Measurements from ENCODE around the gene CSGALNACT2. TPM values are rescaled to one million over a fixed set of nuclear protein-coding genes. Genes with fewer than 3 reads are reported as not detected.

The CSGALNACT2 gene
- total and polyA plus RNA-seq, 4 donors = 4.1 to 11.0 (median 6.1) TPM

GRCh38 chr10:43121444-43121843, 16.8 kb upstream of the CSGALNACT2 start:
- H3K27me3 ChIP-seq (ENCODE audit: control insufficient read depth in 4 of 4, insufficient read depth in 4 of 4, low read length in 3 of 4) = no peaks in the 10 kb centered on the region
- no peak overlapping the region for H3K9ac ChIP-seq (ENCODE audit: low read depth in 1 of 2, low read length in 2 of 2)
- no peak overlapping the region for H3K4me3 ChIP-seq (ENCODE audit: low read depth in 1 of 3, low read length in 3 of 3)
- no peaks in the 10 kb centered on the region for H3K9me3 ChIP-seq (ENCODE audit: control insufficient read depth in 4 of 4, low read length in 3 of 4)
- no peak for TF ChIP-seq NR2F2 (IDR thresholded peaks at IDR 0.05)
- no peak for TF ChIP-seq MAX (IDR thresholded peaks at IDR 0.05)
- TF ChIP-seq ZBTB33 (IDR thresholded peaks at IDR 0.05) = no peak
- TF ChIP-seq RAD21 (IDR thresholded peaks at IDR 0.05) = no peak
- no peak for TF ChIP-seq CTCF (IDR thresholded peaks at IDR 0.05; ENCODE audit: low read depth, low read length, missing input control)
- TF ChIP-seq JUND (IDR thresholded peaks at IDR 0.05) = no peak
- TF ChIP-seq GABPA (IDR thresholded peaks at IDR 0.05 in 1 of 2, conservative IDR thresholded peaks at IDR 0.05 in 1 of 2) = no peak
- TF ChIP-seq ATF3 (IDR thresholded peaks at IDR 0.05) = no peak
- TF ChIP-seq RXRA (IDR thresholded peaks at IDR 0.05) = no peak
- TF ChIP-seq REST (IDR thresholded peaks at IDR 0.05) = no peak
- no peak for TF ChIP-seq FOXA2 (IDR thresholded peaks at IDR 0.05)
- 89% methylated on average over 1 of the region's 1 CpG for WGBS
- H3K36me3 ChIP-seq (ENCODE audit: control insufficient read depth in 4 of 4, insufficient read depth in 3 of 4, low read depth in 1 of 4, low read length in 3 of 4) = no peaks in the 10 kb centered on the region
- peaks cover 0 to 6% (median 2%) of the 10 kb centered on the region in 4 donors for H3K4me1 ChIP-seq (ENCODE audit: control insufficient read depth in 4 of 4, insufficient read depth in 4 of 4, low read length in 3 of 4)
- no peak for DNase-seq (ENCODE audit: low spot score)
- H3K27ac ChIP-seq (ENCODE audit: low read depth in 1 of 2, low read length in 2 of 2) = no peak overlapping the region

GRCh38 chr10:43122096-43122495, 16.1 kb upstream of the CSGALNACT2 start:
- H3K9ac ChIP-seq (ENCODE audit: low read depth in 1 of 2, low read length in 2 of 2) = no peak overlapping the region
- 92% methylated on average over 4 of the region's 4 CpGs for WGBS
- no peaks in the 10 kb centered on the region for H3K27me3 ChIP-seq (ENCODE audit: control insufficient read depth in 4 of 4, insufficient read depth in 4 of 4, low read length in 3 of 4)
- DNase-seq (ENCODE audit: low spot score) = no peak
- no peak overlapping the region for H3K4me3 ChIP-seq (ENCODE audit: low read depth in 1 of 3, low read length in 3 of 3)
- TF ChIP-seq EGR1 (IDR thresholded peaks at IDR 0.05; ENCODE audit: low read depth in 2 of 2) (no peak), YY1 (IDR thresholded peaks at IDR 0.05) (no peak), TAF1 (conservative IDR thresholded peaks at IDR 0.05) (no peak), RAD21 (IDR thresholded peaks at IDR 0.05) (no peak), GABPA (IDR thresholded peaks at IDR 0.05 in 1 of 2, conservative IDR thresholded peaks at IDR 0.05 in 1 of 2) (no peak), ZBTB33 (IDR thresholded peaks at IDR 0.05) (no peak), NR2F2 (IDR thresholded peaks at IDR 0.05) (no peak), MAX (IDR thresholded peaks at IDR 0.05) (no peak), JUND (IDR thresholded peaks at IDR 0.05) (no peak), SP1 (IDR thresholded peaks at IDR 0.05) (no peak)
- H3K4me1 ChIP-seq (ENCODE audit: control insufficient read depth in 4 of 4, insufficient read depth in 4 of 4, low read length in 3 of 4) = peaks cover 0 to 6% (median 2%) of the 10 kb centered on the region in 4 donors
- H3K27ac ChIP-seq (ENCODE audit: low read depth in 1 of 2, low read length in 2 of 2) = no peak overlapping the region
- H3K36me3 ChIP-seq (ENCODE audit: control insufficient read depth in 4 of 4, insufficient read depth in 3 of 4, low read depth in 1 of 4, low read length in 3 of 4) = no peaks in the 10 kb centered on the region
- no peaks in the 10 kb centered on the region for H3K9me3 ChIP-seq (ENCODE audit: control insufficient read depth in 4 of 4, low read length in 3 of 4)
